Hepatocyte (in vitro differentiated cells): ENCODE measurements around the gene TTLL4. TPM values are rescaled to one million over a fixed set of nuclear protein-coding genes. Genes with fewer than 3 reads are reported as not detected.

Source experiments
- DNase-seq: peaks from one replicate; pipeline ENCODE4 v3.0.0-alpha.2; 2016; ENCODE audit warnings: low spot score
- H2AFZ ChIP-seq: fragments of 200-600 bp; sonication (generic); 2 replicates; pipeline ENCODE4 v1.6.0; 2016; ENCODE audit warnings: antibody characterized with exemption, mild to moderate bottlenecking
- H3K27ac ChIP-seq: fragments of 200-600 bp; sonication (generic); 2 replicates; pipeline ENCODE4 v1.5.1; 2016; ENCODE audit warnings: mild to moderate bottlenecking
- H3K27me3 ChIP-seq: fragments of 200-600 bp; sonication (generic); 2 replicates; pipeline ENCODE4 v1.6.1; 2016
- H3K36me3 ChIP-seq: fragments of 200-600 bp; sonication (generic); replicated peaks from 2 replicates; pipeline ENCODE4 v1.5.1; 2016; ENCODE audit warnings: low read depth; ENCODE audit not compliant: insufficient read depth
- H3K4me1 ChIP-seq: fragments of 200-600 bp; sonication (generic); 2 replicates; pipeline ENCODE4 v1.5.1; 2016; ENCODE audit warnings: mild to moderate bottlenecking, moderate library complexity; ENCODE audit not compliant: insufficient read depth
- H3K4me2 ChIP-seq: fragments of 200-600 bp; sonication (generic); 2 replicates; pipeline ENCODE4 v1.6.0; 2016
- H3K4me3 ChIP-seq: fragments of 200-600 bp; sonication (generic); 2 replicates; pipeline ENCODE4 v1.5.1; 2016; ENCODE audit warnings: mild to moderate bottlenecking
- H3K79me2 ChIP-seq: fragments of 200-600 bp; sonication (generic); 2 replicates; pipeline ENCODE4 v1.6.0; 2017; ENCODE audit warnings: mild to moderate bottlenecking
- H3K9me2 ChIP-seq: fragments of 200-600 bp; sonication (generic); replicated peaks from 2 replicates; pipeline ENCODE4 v1.6.0; 2017; ENCODE audit warnings: mild to moderate bottlenecking; ENCODE audit not compliant: insufficient read depth
- H3K9me3 ChIP-seq: fragments of 200-600 bp; sonication (generic); 2 replicates; pipeline ENCODE4 v1.5.1; 2016; ENCODE audit warnings: low read depth, mild to moderate bottlenecking
- H4K20me1 ChIP-seq: fragments of 200-600 bp; sonication (generic); 2 replicates; pipeline ENCODE4 v1.6.0; 2016; ENCODE audit warnings: mild to moderate bottlenecking; ENCODE audit not compliant: insufficient read depth, poor library complexity, severe bottlenecking
- CTCF ChIP-seq: fragments of 200-600 bp; sonication (generic); IDR thresholded peaks from 2 replicates; pipeline ENCODE4 v1.5.1; 2016; ENCODE audit warnings: antibody characterized with exemption, mild to moderate bottlenecking; ENCODE audit not compliant: poor library complexity
- EZH2 ChIP-seq: fragments of 200-600 bp; sonication (generic); IDR thresholded peaks from 2 replicates; pipeline ENCODE4 v1.6.1; 2016; ENCODE audit warnings: antibody characterized with exemption, mild to moderate bottlenecking, borderline replicate concordance
- EZH2phosphoT487 ChIP-seq: fragments of 200-600 bp; sonication (generic); IDR thresholded peaks from one replicate; pipeline ENCODE4 v1.6.1; 2018; ENCODE audit warnings: antibody characterized with exemption, mild to moderate bottlenecking, low read depth, moderate library complexity; ENCODE audit not compliant: unreplicated experiment, severe bottlenecking
- WGBS: methylation state at CpG from one replicate; pipeline ENCODE4 v1.1.6; 2016; ENCODE audit warnings: low lambda C conversion rate; ENCODE audit errors: missing lambda C conversion rate; 5-methylcytosine and 5-hydroxymethylcytosine counted together
- polyA plus RNA-seq: library from polyadenylated mRNA; unstranded; fragments of >200 nt; fragmentation: Nextera tagmentation; extraction: Ambion mirVana; gene quantifications from 2 replicates; pipeline ENCODE4 v1.2.1, GENCODE V29; 2016
- total RNA-seq: library from RNA; depleted of rRNA; stranded (reverse); fragments of >200 nt; gene quantifications from 2 replicates; pipeline ENCODE4 v1.2.3, GENCODE V29; 2014

TTLL4 gene
- total and polyA plus RNA-seq, 2 experiments from 2014 or later = 18.2 to 23.7 TPM

- no peaks in the 10 kb centered on the region for H3K9me2 ChIP-seq
- H2AFZ ChIP-seq = peak overlapping the region; percentile 42
- DNase-seq = peak; percentile 62
- H3K4me2 ChIP-seq = peak overlapping the region; percentile 85
- H4K20me1 ChIP-seq = peaks cover 2% of the 10 kb centered on the region
- H3K4me3 ChIP-seq = peak overlapping the region; percentile 71
- peaks cover 30% of the 10 kb centered on the region for H3K4me1 ChIP-seq
- peaks cover 33% of the 10 kb centered on the region for H3K79me2 ChIP-seq
- no peaks in the 10 kb centered on the region for H3K27me3 ChIP-seq
- no peaks in the 10 kb centered on the region for H3K36me3 ChIP-seq
- peak overlapping the region; percentile 96 for H3K27ac ChIP-seq
- H3K9me3 ChIP-seq = no peaks in the 10 kb centered on the region
- no peak for TF ChIP-seq EZH2
- no peak for TF ChIP-seq CTCF
- no peak for TF ChIP-seq EZH2phosphoT487
- 32% methylated on average over 15 of the region's 15 CpGs for WGBS
These were observed 70.4 kb downstream of the TTLL4 start for GRCh38 chr2:218780851-218781690.

- Histone ChIP-seq H3K4me3 (peak within 1 kb of the TSS; percentile 71), H4K20me1 (peaks cover 3% of the 10 kb centered on the region), H3K27ac (peak within 1 kb of the TSS; percentile 96), H2AFZ (peak within 1 kb of the TSS; percentile 42), H3K9me3 (no peaks in the 10 kb centered on the region), H3K36me3 (no peaks in the 10 kb centered on the region), H3K79me2 (peaks cover 42% of the 10 kb centered on the region), H3K4me1 (peaks cover 30% of the 10 kb centered on the region), H3K9me2 (no peaks in the 10 kb centered on the region), H3K27me3 (no peaks in the 10 kb centered on the region), H3K4me2 (peak within 1 kb of the TSS; percentile 85)
- TF ChIP-seq CTCF (no peak), EZH2phosphoT487 (no peak), EZH2 (no peak)
- DNase-seq = peak; percentile 79
- WGBS = 2% methylated on average over 75 of the region's 76 CpGs
These were observed 71.3 kb downstream of the TTLL4 start, which contains the start of gene CYP27A1 for GRCh38 chr2:218781691-218782527. Gene CYP27A1 (plus strand): TSS chr2:218782147. CDS start chr2:218782183, 36 bp downstream.

- peak overlapping the region; percentile 96 for H3K27ac ChIP-seq
- TF ChIP-seq CTCF = no peak
- TF ChIP-seq EZH2phosphoT487 = no peak
- TF ChIP-seq EZH2 = no peak
- WGBS = 7% methylated on average over 6 of the region's 6 CpGs
- DNase-seq = peak; percentile 64
- peaks cover 3% of the 10 kb centered on the region for H4K20me1 ChIP-seq
- peak overlapping the region; percentile 42 for H2AFZ ChIP-seq
- H3K27me3 ChIP-seq = no peaks in the 10 kb centered on the region
- no peaks in the 10 kb centered on the region for H3K36me3 ChIP-seq
- H3K9me2 ChIP-seq = no peaks in the 10 kb centered on the region
- peaks cover 30% of the 10 kb centered on the region for H3K4me1 ChIP-seq
- H3K79me2 ChIP-seq = peaks cover 48% of the 10 kb centered on the region
- H3K4me3 ChIP-seq = peak overlapping the region; percentile 71
- no peaks in the 10 kb centered on the region for H3K9me3 ChIP-seq
- H3K4me2 ChIP-seq = peak overlapping the region; percentile 85
These were observed 71.9 kb downstream of the TTLL4 start for GRCh38 chr2:218782528-218782844.
